IPS-15b (cell line): ENCODE measurements around the gene SLC25A47.

Experiments used
- H3K27me3 ChIP-seq: one replicate; pipeline ENCODE4 v1.6.1; 2013; ENCODE audit warnings: low read length; ENCODE audit not compliant: control insufficient read depth, insufficient read depth
- H3K36me3 ChIP-seq: one replicate; pipeline ENCODE4 v1.6.1; 2013; ENCODE audit warnings: low read length; ENCODE audit not compliant: control insufficient read depth, insufficient read depth
- H3K4me1 ChIP-seq: one replicate; pipeline ENCODE4 v1.6.1; 2013; ENCODE audit warnings: mild to moderate bottlenecking, low read length; ENCODE audit not compliant: control insufficient read depth, insufficient read depth
- H3K4me3 ChIP-seq: one replicate; pipeline ENCODE4 v1.5.1; 2013; ENCODE audit warnings: low read depth, low read length
- H3K9ac ChIP-seq: one replicate; pipeline ENCODE4 v1.6.1; 2013; ENCODE audit warnings: low read depth, mild to moderate bottlenecking, low read length
- H3K9me3 ChIP-seq: one replicate; pipeline ENCODE4 v1.6.1; 2013; ENCODE audit warnings: mild to moderate bottlenecking, low read length; ENCODE audit not compliant: control insufficient read depth, insufficient read depth

The SLC25A47 gene

DNA sequence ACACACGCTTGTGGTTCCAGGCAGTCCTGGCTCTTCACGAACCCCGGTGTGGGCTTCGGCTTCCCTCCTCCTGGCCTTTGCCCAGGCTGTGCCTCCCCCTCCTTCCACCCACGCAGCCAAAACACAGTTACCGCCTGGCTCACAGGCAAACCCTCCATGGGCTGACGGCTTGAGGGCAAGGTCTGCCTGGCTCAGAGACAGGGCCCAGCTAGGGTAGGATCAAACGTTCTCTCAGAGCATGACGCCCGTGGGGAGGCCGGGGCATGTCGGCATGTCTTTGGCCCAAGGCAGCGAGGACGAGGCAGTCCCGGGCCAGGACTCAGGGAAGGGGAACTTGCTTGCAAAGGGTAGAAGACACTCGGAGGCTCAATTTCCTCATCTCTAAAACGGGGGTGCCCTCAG lies 2.1 kb downstream of the SLC25A47 start:
- Histone ChIP-seq H3K4me1 (no peaks in the 10 kb centered on the region), H3K9ac (no peak overlapping the region), H3K4me3 (no peak overlapping the region), H3K27me3 (no peaks in the 10 kb centered on the region), H3K36me3 (no peaks in the 10 kb centered on the region), H3K9me3 (no peaks in the 10 kb centered on the region)

DNA sequence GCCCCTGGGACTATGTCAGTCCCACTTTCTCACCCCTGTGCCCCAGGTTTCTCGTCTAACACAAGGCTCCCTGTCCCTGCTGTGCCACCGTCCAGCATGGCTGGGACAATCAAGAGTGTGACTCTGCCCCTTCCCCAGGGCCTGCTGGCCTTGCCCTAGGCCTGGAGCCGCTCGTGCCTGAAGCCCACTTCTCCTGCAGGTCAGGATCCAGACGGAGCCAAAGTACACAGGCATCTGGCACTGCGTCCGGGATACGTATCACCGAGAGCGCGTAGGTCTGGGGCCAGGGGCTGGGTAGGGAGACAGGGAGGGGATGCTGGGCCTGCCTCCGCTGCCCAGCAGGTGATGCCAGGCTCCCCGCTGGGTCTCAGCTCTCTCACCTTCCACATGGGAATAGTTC lies 2.8 kb downstream of the SLC25A47 start:
- Histone ChIP-seq H3K9me3 (no peaks in the 10 kb centered on the region), H3K27me3 (no peaks in the 10 kb centered on the region)

DNA sequence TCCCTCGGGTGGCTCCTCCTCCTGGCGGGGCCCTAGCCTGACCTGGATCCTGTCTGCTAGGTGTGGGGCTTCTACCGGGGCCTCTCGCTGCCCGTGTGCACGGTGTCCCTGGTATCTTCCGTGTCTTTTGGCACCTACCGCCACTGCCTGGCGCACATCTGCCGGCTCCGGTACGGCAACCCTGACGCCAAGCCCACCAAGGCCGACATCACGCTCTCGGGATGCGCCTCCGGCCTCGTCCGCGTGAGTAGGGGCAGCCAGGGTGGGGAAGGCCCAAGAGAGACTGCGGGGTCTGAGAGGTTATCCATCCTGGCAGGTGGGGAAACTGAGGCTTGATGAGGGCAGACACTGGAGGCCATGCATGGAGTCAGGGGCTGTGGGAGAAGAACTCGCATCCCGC lies 4.0 kb downstream of the SLC25A47 start:
- H3K36me3 ChIP-seq: peaks cover 4% of the 10 kb centered on the region
- no peaks in the 10 kb centered on the region for H3K4me1 ChIP-seq
- H3K9me3 ChIP-seq: no peaks in the 10 kb centered on the region
- H3K27me3 ChIP-seq: no peaks in the 10 kb centered on the region
- no peak overlapping the region for H3K9ac ChIP-seq
- no peak overlapping the region for H3K4me3 ChIP-seq

More for the DNA sequence above, 2.8 kb downstream of the SLC25A47 start:
- Histone ChIP-seq H3K4me1 (no peaks in the 10 kb centered on the region), H3K4me3 (no peak overlapping the region), H3K36me3 (no peaks in the 10 kb centered on the region), H3K9ac (no peak overlapping the region)

DNA sequence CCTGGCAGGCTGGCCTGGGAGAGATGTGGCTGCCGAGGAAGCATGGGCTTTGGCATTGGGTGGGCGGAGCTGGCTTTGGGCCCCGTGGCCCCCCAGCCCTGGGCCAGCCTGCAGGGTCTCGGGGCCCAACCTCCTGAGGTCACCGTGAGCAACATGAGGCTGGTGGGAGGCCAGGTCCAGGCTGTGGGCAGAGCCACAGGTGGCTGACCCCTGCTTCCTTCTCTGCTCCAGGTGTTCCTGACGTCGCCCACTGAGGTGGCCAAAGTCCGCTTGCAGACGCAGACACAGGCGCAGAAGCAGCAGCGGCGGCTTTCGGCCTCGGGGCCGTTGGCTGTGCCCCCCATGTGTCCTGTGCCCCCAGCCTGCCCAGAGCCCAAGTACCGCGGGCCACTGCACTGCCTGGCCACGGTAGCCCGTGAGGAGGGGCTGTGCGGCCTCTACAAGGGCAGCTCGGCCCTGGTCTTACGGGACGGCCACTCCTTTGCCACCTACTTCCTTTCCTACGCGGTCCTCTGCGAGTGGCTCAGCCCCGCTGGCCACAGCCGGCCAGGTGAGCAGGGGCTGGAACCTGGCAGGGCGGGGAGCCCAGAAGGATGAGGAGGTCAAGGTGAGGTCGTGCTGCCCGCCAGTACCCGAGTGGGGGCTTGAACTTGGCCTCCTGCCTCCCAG lies 5.5 kb downstream of the SLC25A47 start:
- Histone ChIP-seq H3K27me3 (no peaks in the 10 kb centered on the region), H3K9ac (no peak overlapping the region), H3K4me1 (no peaks in the 10 kb centered on the region), H3K4me3 (no peak overlapping the region), H3K9me3 (no peaks in the 10 kb centered on the region), H3K36me3 (peaks cover 4% of the 10 kb centered on the region)

DNA sequence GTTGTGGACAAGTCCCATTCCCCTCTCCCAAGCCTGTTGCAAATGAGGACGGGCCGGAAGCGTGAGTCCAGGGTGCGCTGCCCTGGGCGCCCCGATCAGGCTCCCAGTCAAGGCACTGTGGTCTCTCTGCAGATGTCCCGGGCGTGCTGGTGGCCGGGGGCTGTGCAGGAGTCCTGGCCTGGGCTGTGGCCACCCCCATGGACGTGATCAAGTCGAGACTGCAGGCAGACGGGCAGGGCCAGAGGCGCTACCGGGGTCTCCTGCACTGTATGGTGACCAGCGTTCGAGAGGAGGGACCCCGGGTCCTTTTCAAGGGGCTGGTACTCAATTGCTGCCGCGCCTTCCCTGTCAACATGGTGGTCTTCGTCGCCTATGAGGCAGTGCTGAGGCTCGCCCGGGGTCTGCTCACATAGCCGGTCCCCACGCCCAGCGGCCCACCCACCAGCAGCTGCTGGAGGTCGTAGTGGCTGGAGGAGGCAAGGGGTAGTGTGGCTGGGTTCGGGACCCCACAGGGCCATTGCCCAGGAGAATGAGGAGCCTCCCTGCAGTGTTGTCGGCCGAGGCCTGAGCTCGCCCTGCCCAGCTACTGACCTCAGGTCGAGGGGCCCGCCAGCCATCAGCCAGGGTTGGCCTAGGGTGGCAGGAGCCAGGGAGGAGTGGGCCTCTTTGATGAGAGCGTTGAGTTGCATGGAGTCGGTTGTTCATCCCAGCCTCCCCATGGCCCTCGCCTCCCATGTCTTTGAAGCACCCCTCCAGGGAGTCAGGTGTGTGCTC lies 6.3 kb downstream of the SLC25A47 start:
- Histone ChIP-seq H3K27me3 (no peaks in the 10 kb centered on the region), H3K4me1 (no peaks in the 10 kb centered on the region), H3K36me3 (peaks cover 4% of the 10 kb centered on the region), H3K9me3 (no peaks in the 10 kb centered on the region), H3K4me3 (no peak overlapping the region), H3K9ac (no peak overlapping the region)

DNA sequence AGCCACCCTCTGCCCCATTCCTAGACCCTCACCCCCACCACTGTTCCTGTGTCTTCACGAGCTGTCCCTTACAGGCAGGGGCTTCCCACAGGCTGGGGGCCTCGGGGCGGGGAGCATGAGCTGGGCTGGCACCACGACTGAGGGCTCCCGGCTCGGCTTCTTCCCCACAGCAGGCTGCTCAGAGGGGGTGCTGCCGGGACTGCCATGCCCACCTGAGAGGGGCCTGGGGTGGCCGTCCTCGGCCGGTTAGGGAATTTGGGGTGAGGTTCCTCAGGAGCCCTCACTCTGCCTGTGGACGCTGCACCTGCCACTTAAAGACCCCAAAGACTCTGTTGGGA lies 6.8 kb downstream of the SLC25A47 start:
- H3K4me1 ChIP-seq: no peaks in the 10 kb centered on the region

DNA sequence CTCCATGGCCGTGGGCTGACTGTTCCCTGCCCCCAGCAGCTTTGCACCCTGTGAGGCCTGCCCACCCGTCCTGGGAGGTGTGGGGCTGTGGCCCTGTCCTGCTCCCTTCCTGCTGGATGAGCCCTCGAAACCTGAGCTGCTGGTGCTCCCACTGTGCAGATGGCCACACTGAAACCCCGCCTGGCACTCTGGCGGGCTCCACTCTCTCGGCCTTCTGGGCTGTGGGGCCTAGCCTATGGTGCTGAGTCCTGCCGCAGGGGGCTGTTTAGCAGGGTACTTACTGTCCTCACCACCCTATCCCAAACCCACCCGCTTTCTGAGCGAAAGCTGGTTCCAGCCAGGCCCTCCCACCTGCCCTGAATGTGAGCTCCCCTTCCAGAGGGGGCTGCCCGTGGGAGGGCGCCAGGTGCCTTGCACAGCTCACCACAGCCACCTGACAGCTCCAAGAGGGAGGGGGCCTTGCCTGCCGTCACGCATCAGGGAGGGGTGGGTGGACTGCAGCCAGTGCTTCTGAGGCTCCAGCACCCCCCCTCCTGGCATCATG lies 7.3 kb downstream of the SLC25A47 start:
- Histone ChIP-seq H3K36me3 (peaks cover 4% of the 10 kb centered on the region), H3K4me3 (no peak overlapping the region), H3K9me3 (no peaks in the 10 kb centered on the region), H3K9ac (no peak overlapping the region), H3K27me3 (no peaks in the 10 kb centered on the region), H3K4me1 (no peaks in the 10 kb centered on the region)

More for the DNA sequence above, 6.8 kb downstream of the SLC25A47 start:
- no peaks in the 10 kb centered on the region for H3K27me3 ChIP-seq
- no peak overlapping the region for H3K9ac ChIP-seq
- no peak overlapping the region for H3K4me3 ChIP-seq
- no peaks in the 10 kb centered on the region for H3K9me3 ChIP-seq
- H3K36me3 ChIP-seq: peaks cover 4% of the 10 kb centered on the region

DNA sequence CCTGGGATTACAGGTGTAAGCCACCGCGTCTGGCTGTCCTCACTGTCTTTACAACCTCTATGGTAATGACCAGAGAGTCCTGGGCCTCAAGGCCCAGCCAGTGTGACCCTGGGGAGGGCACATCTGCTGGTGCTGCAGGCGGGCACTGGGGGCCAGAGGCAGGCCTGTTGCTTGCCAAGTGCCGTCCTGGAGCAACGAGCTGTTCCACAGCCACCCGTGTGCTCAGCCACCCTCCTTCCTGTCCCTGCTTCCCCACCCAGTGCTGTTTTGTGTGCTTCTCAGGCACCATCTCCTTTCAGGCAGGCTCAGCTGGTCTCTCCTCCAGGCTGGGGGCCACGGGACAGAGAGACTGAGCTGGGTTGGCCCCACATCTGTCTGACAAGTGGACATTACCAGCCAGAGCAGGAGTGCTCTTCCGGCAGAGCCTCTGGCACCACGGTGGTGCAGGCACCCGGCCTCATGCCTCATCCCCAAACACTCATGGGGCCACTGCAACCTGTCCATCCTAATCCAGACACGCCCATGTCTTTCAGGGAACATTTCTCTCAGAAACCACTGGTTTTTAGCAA lies 9.0 kb downstream of the SLC25A47 start:
- Histone ChIP-seq H3K27me3 (no peaks in the 10 kb centered on the region), H3K4me3 (no peak overlapping the region), H3K9me3 (no peaks in the 10 kb centered on the region), H3K9ac (no peak overlapping the region), H3K4me1 (no peaks in the 10 kb centered on the region), H3K36me3 (peaks cover 12% of the 10 kb centered on the region)

DNA sequence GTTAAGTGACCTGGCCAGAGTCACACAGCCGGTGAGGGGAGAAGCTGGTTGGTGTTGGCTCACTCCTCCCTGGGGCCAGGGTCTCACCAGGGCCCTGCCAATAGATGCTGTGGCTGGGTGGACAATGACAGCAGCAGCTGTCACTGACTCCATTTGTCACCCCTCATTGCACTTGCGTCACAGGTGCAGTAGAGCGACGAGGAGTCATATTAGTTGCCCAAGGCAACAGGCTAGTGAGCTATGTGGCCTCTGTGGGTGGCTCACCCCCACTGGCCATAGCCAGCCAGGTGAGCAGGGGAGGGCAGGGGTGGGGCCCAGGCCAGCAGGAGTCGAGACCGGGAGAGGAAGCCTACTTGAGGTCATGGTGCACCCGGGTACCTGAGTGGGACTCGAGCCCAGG lies 9.7 kb downstream of the SLC25A47 start:
- Histone ChIP-seq H3K36me3 (peaks cover 16% of the 10 kb centered on the region), H3K9ac (no peak overlapping the region), H3K4me3 (no peak overlapping the region), H3K27me3 (no peaks in the 10 kb centered on the region), H3K9me3 (no peaks in the 10 kb centered on the region), H3K4me1 (no peaks in the 10 kb centered on the region)

DNA sequence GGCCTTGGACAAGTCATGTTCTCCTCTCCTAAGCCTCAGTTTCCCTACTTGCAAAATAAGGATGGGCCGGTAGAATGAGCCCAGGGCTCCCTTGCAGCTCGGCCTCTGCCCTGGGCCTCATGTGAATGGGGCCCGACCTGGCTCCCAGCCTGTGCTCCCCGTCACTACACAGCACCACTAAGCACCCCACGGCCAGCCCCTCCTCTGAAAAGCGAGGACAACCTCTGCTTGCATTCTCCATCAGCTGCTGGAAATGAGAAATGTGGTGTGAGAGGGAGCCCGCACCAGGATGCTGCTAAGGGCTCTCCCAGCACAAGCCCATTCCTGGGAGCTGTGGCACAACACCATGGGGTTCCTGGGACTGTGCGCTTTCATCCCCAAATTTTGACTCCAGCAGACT lies 10.2 kb downstream of the SLC25A47 start:
- Histone ChIP-seq H3K4me1 (no peaks in the 10 kb centered on the region), H3K9ac (no peak overlapping the region), H3K4me3 (no peak overlapping the region), H3K9me3 (no peaks in the 10 kb centered on the region), H3K27me3 (no peaks in the 10 kb centered on the region), H3K36me3 (peaks cover 20% of the 10 kb centered on the region)

DNA sequence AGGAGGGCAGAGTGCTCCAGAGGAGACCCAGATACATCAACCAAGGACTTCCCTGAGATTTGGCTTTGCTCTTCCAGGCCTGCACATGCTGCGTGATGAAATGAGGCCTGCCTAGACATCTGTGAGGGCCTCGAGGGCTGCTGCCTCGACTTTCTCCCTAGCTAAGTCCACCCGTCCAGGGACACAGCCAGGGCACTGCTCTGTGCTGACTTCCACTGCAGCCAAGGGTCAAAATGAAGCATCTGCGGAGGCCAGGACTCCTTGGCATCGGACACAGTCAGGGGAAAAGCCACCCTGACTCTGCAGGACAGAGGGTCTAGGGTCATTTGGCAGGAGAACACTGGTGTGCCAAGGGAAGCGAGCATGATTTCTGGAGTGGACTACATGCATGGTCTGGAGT lies 10.7 kb downstream of the SLC25A47 start:
- Histone ChIP-seq H3K27me3 (no peaks in the 10 kb centered on the region), H3K36me3 (peaks cover 20% of the 10 kb centered on the region), H3K9me3 (no peaks in the 10 kb centered on the region), H3K4me1 (no peaks in the 10 kb centered on the region), H3K9ac (no peak overlapping the region), H3K4me3 (no peak overlapping the region)

DNA sequence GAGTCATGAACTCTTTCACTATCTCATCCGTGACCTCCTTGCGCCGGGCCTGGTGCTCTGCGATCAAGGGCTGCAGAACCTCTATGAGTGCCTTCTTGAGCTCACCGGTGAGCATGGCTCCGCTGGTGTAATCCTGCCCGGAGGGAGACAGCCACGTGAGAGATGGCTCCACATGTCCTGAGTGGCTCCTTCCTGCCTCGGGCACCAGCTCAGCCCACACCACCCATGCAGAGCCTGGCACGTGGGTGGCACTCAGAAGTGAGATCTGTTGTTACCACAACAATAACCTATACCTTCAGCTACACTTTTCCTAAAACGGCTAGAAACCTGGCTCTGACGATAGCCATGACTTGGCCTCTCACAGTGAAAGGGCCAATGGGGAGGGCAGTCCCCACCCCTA lies 11.8 kb downstream of the SLC25A47 start:
- no peaks in the 10 kb centered on the region for H3K9me3 ChIP-seq
- peaks cover 26% of the 10 kb centered on the region for H3K36me3 ChIP-seq
- no peaks in the 10 kb centered on the region for H3K27me3 ChIP-seq
- H3K4me3 ChIP-seq: no peak overlapping the region
- H3K4me1 ChIP-seq: no peaks in the 10 kb centered on the region
- no peak overlapping the region for H3K9ac ChIP-seq
